HG03097 (cell line): ENCODE data around the gene LRP2.
A peak's percentile ranks its signal among the peaks of the same experiment; 100 is the strongest.
"Not testable (repeated sequence)": the region's sequence is repeated elsewhere in the genome, so short reads cannot be mapped to it uniquely, and the experiment has no call there.

Experiments
- ATAC-seq: cut with Tn5 transposase; IDR thresholded peaks from one replicate; pipeline ENCODE4 v1.9.1; 2021; ENCODE audit not compliant: unreplicated experiment, low FRiP score

Gene LRP2

DNA sequence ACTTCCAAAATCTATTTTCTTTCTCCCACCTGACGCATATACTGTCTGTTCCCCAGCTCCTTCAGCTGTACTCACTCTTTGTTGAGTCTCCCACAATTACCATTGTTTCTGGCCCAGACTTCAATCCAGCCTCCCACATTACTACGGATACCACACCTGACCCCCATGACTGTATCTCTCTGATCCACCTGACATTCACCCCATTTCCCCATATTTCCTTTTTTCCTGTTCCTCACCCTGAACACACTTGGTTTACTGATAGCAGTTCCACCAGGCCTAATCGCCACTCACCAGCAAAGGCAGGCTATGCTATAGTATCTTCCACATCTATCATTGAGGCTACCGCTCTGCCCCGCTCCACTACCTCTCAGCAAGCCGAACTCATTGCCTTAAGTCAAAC lies 228.1 kb downstream of the LRP2 start:
- ATAC-seq, result not testable (repeated sequence)

DNA sequence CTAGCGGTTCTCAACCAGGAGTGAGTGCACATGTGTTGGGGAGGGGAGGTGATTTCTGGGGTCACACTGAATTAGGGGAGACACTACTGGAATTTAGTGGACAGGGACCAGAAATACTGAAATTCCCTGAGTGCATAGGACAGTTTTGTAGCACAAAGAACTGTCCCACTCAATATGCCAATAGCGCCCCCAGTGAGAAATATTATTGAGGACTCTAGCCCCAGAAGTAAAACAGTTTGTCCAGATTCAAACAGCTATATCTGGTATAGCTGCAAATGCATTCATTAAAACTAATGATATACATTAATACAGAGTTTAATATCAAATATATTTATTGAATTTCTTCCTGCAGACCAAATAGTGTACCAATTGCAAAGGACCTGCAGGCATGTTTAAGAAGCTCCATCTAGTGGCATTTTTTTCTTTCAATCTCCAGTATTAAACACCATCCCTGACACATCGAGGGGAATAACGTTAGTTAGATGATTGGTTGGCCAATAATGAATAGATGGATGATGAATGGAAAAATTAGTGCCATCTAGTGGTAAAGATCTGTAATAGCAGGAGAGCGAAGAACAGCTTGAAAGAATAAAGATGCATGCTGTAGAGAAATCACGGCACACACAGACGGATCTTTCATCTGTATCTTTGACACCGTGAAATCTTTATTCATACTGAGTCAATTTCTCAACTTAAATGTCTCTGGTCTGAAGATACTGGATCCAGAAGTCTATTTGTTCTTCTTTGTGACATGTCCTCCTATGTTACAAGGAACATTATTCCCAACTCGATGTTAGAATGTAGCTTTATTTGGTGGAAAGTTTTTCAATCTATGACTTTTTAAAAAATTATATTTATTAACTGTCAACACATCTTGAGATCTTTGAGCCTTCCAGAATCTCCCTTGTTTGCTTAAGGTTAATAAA lies 230.5 kb downstream of the LRP2 start:
- no peak for ATAC-seq

DNA sequence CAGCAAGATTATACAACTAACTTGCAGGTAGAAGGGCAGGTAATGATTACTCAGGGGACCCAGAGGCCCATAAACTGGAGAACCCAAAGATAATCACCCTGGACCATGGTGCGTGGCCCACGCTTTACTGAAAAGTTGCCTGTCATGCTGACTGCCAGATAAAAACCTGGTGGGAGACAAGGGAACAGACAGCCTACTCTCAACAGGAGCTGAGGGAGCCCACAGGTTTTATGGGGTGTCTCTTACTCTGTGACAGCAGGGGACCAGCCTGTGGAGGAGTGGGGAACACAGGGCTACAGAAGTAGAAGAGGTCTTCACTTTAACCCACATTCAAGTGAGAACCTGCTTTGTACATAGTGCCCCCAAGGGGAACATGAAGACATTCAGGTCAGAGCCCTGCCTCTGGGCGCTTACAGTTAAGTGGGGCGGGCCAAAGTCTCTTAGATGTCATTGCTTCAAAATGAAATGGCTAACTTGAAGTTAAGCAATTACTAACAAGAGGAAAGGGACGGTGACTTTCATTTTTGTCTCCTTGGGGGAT lies 232.6 kb downstream of the LRP2 start:
- no peak for ATAC-seq

DNA sequence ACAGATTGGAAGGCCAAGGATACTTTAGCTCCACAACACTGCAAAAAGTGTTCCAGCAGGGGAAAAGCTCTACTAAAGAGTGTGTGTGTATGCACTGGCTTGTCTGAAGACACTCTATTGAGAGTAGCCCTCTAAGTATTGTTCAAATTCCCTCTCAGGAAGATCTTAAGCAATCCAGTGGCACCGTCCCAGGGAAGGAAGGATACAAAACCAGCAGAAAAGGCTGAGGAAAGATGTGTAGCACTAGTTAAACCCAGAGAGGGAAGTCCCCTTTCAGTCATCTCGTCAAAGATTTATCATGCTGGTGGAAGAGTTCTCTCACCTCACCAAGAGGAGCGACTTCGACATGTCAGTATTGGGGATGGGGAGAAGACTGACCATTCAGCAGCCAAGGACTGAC lies 242.5 kb downstream of the LRP2 start:
- no peak for ATAC-seq

DNA sequence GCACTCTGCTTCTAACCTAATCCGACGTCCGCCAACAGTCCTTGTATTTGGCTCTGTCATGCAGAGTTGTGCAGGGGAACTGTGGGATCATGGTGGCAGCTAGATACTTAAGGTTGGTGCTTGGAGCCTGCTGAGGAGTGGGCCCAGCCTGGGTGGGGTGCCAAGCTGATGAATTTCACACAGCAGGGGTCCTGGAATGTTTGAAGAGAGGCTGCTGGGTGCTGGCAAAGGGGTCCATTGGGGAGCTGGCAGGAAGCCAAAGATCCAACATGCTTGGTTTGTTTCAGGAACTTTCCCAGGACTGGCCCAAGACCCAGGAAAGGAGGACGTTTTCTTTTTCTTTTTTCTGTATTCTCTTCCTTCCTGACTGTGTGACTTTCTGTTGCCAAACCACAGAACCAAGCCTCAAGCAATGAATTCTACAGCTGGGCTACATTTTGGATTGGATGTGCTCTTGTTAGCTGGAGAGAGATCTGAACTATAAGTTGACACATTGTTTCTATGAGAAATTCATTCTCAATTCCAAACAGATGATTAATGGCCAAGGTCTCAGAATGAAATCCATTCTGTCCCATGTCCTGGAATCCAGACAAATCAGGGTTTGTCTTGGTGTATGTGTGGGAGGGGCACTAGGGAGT lies 243.1 kb downstream of the LRP2 start:
- no peak for ATAC-seq

DNA sequence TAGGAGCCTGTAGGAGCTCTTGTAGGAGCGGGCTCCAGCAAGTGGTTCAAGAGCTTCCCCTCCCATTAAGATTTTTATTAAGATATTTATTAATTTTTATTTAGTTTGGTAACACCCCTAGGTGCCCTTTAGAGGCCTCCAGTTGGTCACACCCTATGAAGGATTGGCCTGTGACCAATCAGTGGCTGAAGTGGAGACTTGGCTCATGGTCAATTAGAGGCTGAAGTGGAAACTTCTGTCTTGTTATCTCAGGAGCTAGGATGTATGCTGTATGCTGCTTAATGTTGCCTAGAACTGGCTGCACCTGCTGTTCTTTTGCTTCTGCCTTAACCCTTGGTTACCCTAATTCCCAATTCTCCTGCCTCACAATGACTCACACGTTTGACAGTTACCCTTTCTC lies 244.3 kb downstream of the LRP2 start:
- no peak for ATAC-seq

DNA sequence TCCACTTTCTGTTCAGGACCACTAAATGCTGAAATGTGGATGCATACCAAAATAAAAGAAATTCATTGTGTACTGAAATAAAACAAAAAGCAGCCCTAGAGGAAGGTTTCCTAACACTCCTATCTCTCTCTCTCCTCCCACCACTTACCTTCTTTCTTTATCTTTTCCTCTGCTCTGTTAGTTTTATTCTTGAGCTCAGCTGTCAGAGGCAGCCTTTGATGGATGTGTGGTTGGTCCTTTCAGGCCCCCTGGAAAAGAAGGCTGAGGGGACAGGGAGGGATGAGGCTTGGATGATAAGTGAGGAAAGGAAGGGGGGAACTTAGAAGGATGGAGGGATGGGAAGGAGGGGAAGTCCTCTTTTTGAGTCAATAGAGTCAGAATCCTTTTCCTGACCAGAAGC lies 245.3 kb downstream of the LRP2 start:
- no peak for ATAC-seq

DNA sequence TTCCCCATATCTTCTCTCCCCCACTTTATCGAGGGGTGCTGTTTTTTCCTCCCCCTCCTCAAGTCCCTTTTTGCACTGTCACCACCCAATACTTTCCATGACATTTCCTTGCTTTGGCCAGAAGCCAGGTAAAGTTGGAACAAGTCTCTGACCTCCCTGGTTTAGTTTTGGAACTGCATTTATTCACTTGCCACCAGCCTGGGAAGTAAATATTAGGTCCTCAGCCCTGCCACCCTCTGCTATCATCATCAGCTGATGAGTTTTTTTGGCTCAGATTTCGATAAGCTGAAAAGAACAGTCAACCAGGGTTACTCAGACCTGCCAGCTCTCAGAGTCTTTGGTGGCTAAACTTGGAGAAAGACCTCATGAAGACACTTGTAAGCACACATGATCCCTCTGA lies 246.0 kb downstream of the LRP2 start:
- no peak for ATAC-seq

DNA sequence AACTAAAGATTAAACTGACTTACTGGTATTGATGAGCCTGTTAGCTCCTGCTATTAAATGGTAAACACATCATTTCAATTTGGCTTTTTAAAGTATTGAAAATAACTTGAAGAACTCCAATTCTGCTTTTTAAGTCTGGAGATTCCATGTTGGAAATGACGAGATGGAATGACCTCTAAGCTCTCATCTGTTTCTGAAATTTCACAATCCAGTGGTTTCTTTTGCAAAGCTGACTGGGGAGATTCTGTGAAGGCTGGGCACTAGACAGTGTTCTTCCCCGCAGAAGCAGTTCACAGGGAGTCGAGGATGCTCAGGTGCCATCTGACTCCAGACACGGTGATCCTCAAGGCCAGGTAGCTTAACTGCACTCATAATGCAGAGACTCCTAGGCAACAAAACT lies 248.3 kb downstream of the LRP2 start:
- ATAC-seq, result no peak

DNA sequence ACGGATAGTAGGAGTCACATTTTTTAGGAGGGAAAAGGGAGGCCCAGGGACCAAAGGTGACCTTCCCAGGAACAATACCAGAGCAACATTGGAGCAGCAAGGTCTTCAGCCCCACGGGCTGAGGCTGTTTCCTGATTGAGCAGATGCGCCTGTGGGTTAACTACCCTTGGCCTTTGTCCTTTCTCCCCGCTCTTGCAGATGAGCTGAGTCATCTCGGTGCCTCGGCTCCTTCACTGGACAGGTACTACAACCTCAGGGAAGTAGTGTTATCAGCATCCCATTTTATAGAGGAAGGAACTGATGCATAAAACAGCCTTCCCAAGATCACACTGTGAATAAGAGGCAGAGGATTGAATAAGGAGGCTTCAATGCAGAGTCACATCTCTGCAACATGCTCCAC lies 249.5 kb downstream of the LRP2 start:
- no peak for ATAC-seq

DNA sequence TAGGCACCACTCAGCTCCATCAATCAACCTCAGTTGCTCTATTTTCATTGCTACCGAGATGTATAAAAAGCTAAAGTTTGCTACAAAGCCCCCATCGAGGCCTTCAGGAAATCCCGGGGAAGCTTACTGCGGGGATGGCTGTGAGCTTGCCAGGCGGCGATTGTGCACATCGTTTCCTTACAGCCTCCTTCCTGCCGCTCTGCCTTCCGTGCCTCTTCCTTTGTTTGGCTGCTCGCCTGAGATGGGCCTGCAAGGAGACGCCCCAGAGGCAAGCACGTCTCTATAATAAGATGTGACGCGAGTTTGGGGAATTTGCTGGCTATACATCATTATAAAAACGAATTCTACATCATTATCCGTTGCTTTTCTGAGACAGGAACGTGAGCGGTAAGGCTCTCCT lies 251.4 kb downstream of the LRP2 start:
- ATAC-seq, result no peak

DNA sequence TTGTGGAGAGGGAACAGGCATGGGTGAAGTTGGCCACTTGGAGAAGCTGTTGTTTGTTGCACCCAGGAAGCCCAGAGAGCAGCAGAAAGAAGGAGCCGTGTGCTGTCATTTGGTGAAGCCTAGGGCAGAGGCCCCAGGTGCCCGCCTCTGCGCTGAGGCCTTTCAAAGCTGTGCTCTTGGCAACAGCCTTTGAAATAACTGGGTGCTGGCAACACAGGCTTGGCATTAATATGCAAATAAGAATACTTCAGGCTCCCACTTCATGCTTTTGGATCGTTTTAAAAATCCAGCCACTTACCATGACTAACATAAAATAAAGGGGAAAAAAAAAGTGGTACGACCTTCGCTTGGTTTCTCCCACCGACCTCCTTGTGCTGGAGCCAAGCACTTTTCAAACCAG lies 251.9 kb downstream of the LRP2 start:
- ATAC-seq, result no peak

DNA sequence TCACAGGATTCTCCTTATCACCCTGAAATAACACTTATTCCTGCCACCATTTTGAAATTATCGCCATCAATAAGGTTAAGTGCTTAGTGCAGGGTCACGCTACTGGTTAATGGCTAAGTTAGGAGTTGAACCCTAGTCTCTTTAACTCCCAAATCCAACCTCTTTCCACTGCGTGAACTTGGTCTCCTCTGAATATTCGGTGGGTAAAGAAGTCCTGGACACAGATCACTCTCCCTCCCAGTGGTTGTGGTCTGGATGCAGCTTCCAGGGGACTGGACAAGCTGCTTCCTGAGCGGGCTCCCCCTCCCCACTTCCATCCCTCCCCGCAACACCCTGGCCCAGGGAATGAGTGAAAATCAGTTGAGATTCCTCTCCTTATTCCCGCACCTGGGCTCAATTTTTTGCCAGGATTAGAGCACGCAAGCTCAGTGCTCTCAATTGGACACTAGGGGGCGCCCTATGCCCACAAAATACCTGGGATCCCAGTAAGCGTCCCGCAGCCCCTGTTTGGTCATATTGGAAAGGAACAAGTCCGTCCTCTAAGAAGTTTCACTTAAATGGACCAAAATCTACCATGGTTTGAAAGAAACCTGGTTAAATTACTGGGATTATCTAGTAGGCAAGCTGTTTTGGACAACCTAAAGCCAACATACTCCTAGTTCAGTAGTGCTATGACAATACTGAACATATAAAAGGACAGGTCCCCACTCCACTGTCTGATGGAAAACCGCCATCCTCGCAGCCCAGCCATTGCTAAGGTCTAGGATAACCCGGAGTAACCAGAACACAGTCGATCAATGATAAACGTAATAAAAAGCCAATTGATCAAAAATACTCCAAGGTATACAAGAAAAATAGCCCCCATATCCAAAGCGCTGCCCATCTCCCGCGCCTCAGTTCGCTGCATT lies 252.6 kb downstream of the LRP2 start:
- ATAC-seq, result no peak

DNA sequence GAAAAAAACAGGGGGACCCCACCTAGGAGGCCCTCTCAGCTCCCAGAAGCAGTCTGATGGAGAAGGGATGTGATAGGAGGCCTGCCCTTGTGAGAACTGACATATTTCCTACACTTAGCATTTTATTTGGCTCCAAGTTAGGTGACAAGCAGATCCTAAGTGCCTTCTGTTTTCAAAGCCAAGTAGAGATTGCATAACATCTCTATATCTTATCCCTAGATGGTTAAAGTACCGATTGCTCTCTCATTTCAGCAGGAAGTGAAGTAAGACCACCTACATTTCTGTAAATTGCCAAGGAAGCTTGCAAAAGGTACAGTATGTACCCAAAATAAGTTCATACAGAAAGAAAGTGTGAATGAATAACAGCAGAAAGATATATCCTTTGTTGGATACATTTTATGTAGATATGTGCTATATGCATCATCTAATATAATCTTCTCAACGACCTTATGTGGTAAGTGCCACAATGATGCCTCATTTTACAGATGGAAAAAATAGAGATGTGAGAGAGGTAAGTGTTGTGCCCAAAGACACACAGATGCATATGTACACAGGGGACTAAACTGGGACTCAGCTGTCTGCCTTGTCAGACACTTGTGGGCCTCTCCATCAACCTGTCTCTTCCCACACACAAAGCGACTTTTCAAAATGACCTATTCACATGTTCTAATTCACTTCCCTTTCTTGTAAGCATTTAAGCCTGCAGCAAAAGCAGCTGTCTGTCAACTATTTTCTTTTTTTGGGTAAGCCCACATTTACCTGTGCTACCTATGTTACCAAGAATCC lies 254.0 kb downstream of the LRP2 start:
- ATAC-seq, result no peak

DNA sequence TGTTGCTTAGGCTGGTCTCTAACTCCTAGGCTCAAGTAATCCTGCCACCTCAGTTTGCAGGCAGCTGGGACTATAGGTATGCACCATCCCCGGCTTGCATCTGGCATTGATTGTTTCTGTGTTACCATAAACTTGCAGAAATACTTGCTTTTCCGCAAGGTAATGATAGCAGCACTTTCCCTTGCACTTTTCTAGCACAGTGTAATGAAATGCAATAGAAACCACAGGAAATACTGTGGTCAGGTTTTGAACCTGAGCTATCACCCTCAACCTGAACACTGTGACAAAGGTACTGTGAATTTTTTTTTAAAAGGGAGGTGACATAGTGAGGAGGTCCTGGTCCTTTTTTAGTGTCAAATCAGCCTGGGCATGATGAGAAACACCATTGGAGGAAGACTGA lies 254.7 kb downstream of the LRP2 start:
- ATAC-seq, result peak; percentile 90

DNA sequence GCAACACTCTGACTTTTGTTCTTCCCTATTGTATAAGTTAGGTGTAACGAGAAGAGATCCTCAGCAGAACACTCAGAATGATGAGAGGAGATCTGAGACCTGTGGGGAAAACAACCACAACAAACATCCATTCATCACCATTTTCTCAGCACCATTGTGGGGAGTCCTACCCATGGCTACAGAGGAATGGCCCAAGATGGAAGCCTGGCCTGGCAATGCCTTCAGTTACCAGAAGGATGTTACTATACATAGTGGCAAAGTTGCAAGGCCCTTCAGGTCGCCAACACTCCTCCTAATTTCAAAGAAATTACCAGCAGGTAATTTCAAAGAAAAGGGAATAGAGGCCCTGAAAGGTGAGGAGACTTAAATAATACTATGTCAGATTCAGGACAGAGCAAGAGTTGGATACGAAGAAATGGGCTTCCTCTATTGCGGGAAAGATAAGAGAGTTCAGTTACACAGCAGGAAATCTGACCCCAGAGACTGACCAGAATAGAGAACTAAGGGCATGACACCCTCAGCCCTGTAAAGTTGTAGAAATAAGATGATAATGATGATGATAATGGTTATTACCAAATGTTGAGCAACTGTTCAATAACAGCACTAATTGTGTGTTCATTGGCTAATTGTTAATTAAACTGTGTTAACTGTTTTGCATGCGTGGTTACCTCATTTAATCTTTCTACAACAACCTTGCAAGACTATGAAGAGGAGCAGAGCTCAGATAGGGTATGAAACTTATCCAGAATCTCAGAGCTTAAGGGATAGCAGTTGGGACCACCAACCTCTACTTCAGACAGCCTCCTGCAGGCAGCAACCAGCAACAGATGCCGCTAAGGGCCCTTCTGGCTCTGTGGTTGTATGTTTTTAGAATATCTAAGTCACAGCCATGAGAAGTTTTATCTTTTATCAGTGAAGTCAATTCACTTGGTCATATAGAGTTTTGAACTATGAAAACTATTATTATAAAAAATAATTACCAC lies 255.5 kb downstream of the LRP2 start:
- no peak for ATAC-seq

DNA sequence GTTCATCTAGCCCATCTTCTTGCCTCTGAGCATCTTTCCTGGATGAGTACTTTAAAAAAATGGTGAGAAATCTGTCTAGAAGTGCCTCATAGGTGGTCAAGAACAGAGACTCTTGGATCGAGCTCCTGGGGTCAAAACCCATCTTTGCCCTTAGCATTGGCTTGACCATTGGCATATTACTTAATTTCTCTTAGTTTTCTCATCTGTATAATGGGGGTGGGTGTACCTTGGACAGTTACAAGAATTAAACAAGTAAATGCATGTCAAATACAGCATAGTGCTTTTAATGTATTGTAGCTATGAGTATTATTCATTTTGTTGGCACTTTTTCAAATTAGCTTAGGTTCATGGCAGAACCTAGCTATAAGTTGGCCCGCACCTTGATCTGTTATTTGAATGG lies 256.2 kb downstream of the LRP2 start:
- ATAC-seq, result no peak

DNA sequence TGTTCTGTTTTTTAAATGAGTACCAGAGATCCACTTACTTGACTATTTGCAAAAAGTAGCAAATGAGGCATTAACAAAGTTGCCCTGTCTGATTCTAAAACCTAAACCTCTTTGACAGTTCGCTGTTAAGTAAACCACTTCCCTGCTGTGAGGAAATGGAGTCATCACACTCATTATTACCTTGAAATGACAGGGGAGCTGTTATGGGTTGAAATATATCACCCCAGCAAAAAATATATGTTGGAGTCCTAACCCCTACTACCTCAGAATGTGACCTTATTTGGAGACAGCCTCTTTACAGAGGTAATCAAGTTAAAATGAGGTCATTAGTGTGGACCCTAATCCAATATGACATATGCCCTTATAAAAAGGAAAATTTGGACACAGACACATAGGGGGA lies 256.9 kb downstream of the LRP2 start:
- ATAC-seq, result no peak

DNA sequence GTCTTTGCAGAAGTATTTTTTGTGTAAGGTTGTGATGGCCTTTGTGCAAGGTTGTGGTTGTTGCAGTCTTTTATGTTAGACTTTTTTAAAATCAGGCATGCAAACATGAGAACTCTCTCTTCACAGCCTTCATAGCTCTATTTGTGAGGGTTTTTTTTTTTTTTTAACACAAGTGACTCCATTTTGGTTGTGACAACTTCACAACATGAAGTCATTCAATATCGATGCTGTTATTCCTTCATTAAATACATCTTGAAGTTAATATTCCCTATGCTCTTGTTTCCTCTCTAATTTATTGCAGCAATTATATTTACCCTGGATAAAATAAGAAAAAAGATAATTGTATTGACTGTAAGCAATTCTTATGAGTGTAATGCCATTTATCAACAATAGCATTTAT lies 257.5 kb downstream of the LRP2 start:
- no peak for ATAC-seq
